Keratinocyte (primary cell): ENCODE data around the gene SRSF9. TPM values are rescaled to one million over a fixed set of nuclear protein-coding genes. Genes with fewer than 3 reads are reported as not detected.

ENCODE experiments used
- DNase-seq: peaks from one replicate; pipeline ENCODE4 v3.0.0-alpha.2; 2011; ENCODE audit warnings: low read depth, missing footprints, low spot score
- FAIRE-seq: peaks from 2 replicates; lab custom pipeline; 2011; peaks lifted over from hg19 to GRCh38; lab: Jason Lieb, UNC
- H2AFZ ChIP-seq: 2 replicates; pipeline ENCODE4 v1.6.0; 2012; ENCODE audit warnings: low read length, control low read depth, inconsistent platforms; ENCODE audit not compliant: control insufficient read depth
- H3K27ac ChIP-seq: 2 replicates; pipeline ENCODE4 v1.5.1; 2011; ENCODE audit warnings: low read length; ENCODE audit not compliant: control insufficient read depth, insufficient read depth
- H3K27me3 ChIP-seq: 3 replicates; pipeline ENCODE4 v1.6.0; 2011; ENCODE audit warnings: low read length; ENCODE audit not compliant: control insufficient read depth, insufficient read depth; ENCODE audit errors: extremely low read depth
- H3K36me3 ChIP-seq, 2 experiments: 2 replicates in 1 of 2; 3 replicates in 1 of 2; pipeline ENCODE4 v1.5.1; 2011; ENCODE audit warnings: low read length in 2 of 2, mild to moderate bottlenecking in 1 of 2; ENCODE audit not compliant: control insufficient read depth in 2 of 2, insufficient read depth in 2 of 2; ENCODE audit errors: extremely low read depth in 1 of 2
- H3K4me1 ChIP-seq: 3 replicates; pipeline ENCODE4 v1.5.1; 2011; ENCODE audit warnings: low read length; ENCODE audit not compliant: control insufficient read depth, insufficient read depth; ENCODE audit errors: extremely low read depth
- H3K4me2 ChIP-seq: 3 replicates; pipeline ENCODE4 v1.6.0; 2011; ENCODE audit warnings: low read depth, low read length; ENCODE audit not compliant: control insufficient read depth, insufficient read depth; ENCODE audit errors: extremely low read depth
- H3K4me3 ChIP-seq, 3 experiments: fragments of 200-600 bp in 1 of 3; sonication (generic) in 1 of 3; 2 replicates in 2 of 3; 3 replicates in 1 of 3; pipeline ENCODE4 v1.5.1; 2011 to 2016; ENCODE audit warnings: low read length in 3 of 3, mild to moderate bottlenecking in 3 of 3, control low read depth in 2 of 3, inconsistent platforms in 1 of 3, low read depth in 1 of 3, mixed read lengths in 1 of 3, mixed run types in 1 of 3, moderate library complexity in 1 of 3; ENCODE audit not compliant: control insufficient read depth in 2 of 3, insufficient read depth in 2 of 3; ENCODE audit errors: extremely low read depth in 1 of 3
- H3K79me2 ChIP-seq: 2 replicates; pipeline ENCODE4 v1.6.0; 2012; ENCODE audit warnings: low read length; ENCODE audit not compliant: control insufficient read depth, insufficient read depth
- H3K9ac ChIP-seq: 3 replicates; pipeline ENCODE4 v1.6.0; 2011; ENCODE audit warnings: low read length; ENCODE audit not compliant: control insufficient read depth, insufficient read depth; ENCODE audit errors: extremely low read depth
- H3K9me1 ChIP-seq: 3 replicates; pipeline ENCODE4 v1.6.0; 2011; ENCODE audit warnings: low read length; ENCODE audit not compliant: control insufficient read depth, insufficient read depth; ENCODE audit errors: extremely low read depth
- H3K9me3 ChIP-seq: 2 replicates; pipeline ENCODE4 v1.5.1; 2012; ENCODE audit warnings: low read depth, low read length; ENCODE audit not compliant: control insufficient read depth
- H4K20me1 ChIP-seq: 3 replicates; pipeline ENCODE4 v1.6.0; 2011; ENCODE audit warnings: low read length; ENCODE audit not compliant: control insufficient read depth, insufficient read depth; ENCODE audit errors: extremely low read depth
- EZH2 ChIP-seq: IDR thresholded peaks from one replicate; pipeline ENCODE4 v1.6.1; 2012; ENCODE audit warnings: inconsistent platforms, mild to moderate bottlenecking, low read length, moderate library complexity
- dilution Hi-C: fragments of 300-500 bp; cut with MboI; formaldehyde crosslinking; loops from one replicate; pipeline ENCODE4 v1.7.0; 2020; ENCODE audit warnings: low sequenced_read_pairs; ENCODE audit not compliant: extremely low pct_ligation_motif_present
- polyA plus RNA-seq, 5 experiments: library from polyadenylated mRNA; depleted of rRNA in 3 of 5; stranded (reverse) in 3 of 5; stranded (forward) in 1 of 5; unstranded in 1 of 5; fragments of >200 nt; gene quantifications; 1 replicate in 1 of 5; 2 replicates in 3 of 5; 3 replicates in 1 of 5; pipeline versions ENCODE4 v1.2.1 to v1.2.3, GENCODE V29; 2011 to 2012; ENCODE audit warnings: missing spikeins in 2 of 5, low read depth in 1 of 5, low replicate concordance in 1 of 5
- TF ChIP-seq, protein P1 (sequence below), 3 experiments: IDR thresholded peaks in 1 of 3; conservative IDR thresholded peaks in 1 of 3; optimal IDR thresholded peaks in 1 of 3; 2 replicates in 2 of 3; 3 replicates in 1 of 3; pipeline versions ENCODE3 to v1.5.1; 2011; ENCODE audit warnings: low read length in 3 of 3, mild to moderate bottlenecking in 3 of 3, moderate library complexity in 2 of 3, control low read depth in 1 of 3, inconsistent platforms in 1 of 3; ENCODE audit not compliant: insufficient read depth in 2 of 3; ENCODE audit errors: extremely low read depth in 1 of 3

Gene SRSF9
- polyA plus RNA-seq, 1 donor (not counting 4 experiments of a cell fraction or from before 2014, with no cell fraction given), result 159 TPM

DNA sequence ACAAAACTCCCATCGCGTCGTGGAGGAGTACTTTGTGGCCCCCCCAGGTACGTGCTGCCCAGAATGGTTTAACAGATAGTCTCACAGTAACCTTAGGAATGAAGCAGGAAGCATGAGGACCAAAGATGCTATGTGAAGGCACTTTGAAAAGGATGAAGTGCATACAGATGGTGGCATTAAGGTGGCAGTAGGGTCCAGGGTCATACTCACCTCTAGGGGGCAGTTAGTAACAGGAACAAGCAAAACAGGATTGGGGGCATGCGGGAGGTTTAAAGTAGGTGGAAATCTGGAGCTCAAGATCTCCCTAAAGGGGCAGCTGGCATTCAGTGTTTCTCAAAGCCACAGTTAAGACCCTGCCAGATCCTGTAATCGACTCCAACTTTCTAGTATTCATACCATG is 12.4 kb downstream of the SRSF9 start:
- Histone ChIP-seq H3K4me3 (no peak overlapping the region), H2AFZ (no peak overlapping the region), H3K27ac (no peak overlapping the region), H3K4me2 (no peak overlapping the region), H3K27me3 (no peaks in the 10 kb centered on the region), H4K20me1 (peaks cover 9% of the 10 kb centered on the region), H3K9ac (no peak overlapping the region), H3K9me3 (no peaks in the 10 kb centered on the region), H3K9me1 (no peaks in the 10 kb centered on the region), H3K36me3 (peaks cover 27 to 37% of the 10 kb centered on the region in 2 experiments), H3K79me2 (peaks cover 6% of the 10 kb centered on the region), H3K4me1 (no peaks in the 10 kb centered on the region)
- FAIRE-seq, result no peak
- no peak for DNase-seq
- no peak for TF ChIP-seq EZH2
- TF ChIP-seq, protein P1, sequence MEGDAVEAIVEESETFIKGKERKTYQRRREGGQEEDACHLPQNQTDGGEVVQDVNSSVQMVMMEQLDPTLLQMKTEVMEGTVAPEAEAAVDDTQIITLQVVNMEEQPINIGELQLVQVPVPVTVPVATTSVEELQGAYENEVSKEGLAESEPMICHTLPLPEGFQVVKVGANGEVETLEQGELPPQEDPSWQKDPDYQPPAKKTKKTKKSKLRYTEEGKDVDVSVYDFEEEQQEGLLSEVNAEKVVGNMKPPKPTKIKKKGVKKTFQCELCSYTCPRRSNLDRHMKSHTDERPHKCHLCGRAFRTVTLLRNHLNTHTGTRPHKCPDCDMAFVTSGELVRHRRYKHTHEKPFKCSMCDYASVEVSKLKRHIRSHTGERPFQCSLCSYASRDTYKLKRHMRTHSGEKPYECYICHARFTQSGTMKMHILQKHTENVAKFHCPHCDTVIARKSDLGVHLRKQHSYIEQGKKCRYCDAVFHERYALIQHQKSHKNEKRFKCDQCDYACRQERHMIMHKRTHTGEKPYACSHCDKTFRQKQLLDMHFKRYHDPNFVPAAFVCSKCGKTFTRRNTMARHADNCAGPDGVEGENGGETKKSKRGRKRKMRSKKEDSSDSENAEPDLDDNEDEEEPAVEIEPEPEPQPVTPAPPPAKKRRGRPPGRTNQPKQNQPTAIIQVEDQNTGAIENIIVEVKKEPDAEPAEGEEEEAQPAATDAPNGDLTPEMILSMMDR (optimal IDR thresholded peaks at IDR 0.05 in 1 of 3, IDR thresholded peaks at IDR 0.05 in 1 of 3, conservative IDR thresholded peaks at IDR 0.05 in 1 of 3; ENCODE audit: extremely low read depth in 1 of 3, insufficient read depth in 2 of 3, low read length in 3 of 3), result peak; percentile 12 to 45 (median 44)
- dilution Hi-C loops, result no loop called here

DNA sequence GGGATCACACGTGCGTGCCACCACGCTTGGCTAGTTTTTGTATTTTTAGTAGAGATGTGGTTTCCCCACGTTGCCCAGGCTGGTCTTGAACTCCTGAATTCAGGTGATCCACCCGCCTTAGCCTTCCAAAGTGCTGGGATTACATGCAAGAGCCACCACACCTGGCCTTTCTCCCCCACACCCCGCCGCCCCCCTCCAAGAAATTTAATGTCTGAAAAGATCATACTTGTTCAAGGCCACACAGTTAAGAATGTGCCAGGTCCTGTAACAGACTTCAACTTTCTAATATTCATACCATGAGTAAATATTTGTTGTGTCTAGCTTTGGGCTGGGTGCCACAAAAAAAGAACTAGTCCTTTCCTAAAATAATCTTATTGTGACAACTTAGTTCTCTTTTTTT is 14.2 kb downstream of the SRSF9 start:
- TF ChIP-seq EZH2, result no peak
- TF ChIP-seq, protein P1 (optimal IDR thresholded peaks at IDR 0.05 in 1 of 3, IDR thresholded peaks at IDR 0.05 in 1 of 3, conservative IDR thresholded peaks at IDR 0.05 in 1 of 3; ENCODE audit: extremely low read depth in 1 of 3, insufficient read depth in 2 of 3, low read length in 3 of 3), result no peak
- dilution Hi-C loops, result no loop called here
- H3K9ac ChIP-seq, result no peak overlapping the region
- H3K9me1 ChIP-seq, result no peaks in the 10 kb centered on the region
- no peak overlapping the region for H3K4me2 ChIP-seq
- H2AFZ ChIP-seq, result no peak overlapping the region
- H3K4me1 ChIP-seq, result no peaks in the 10 kb centered on the region
- peaks cover 10% of the 10 kb centered on the region for H3K79me2 ChIP-seq
- peaks cover 9% of the 10 kb centered on the region for H4K20me1 ChIP-seq
- FAIRE-seq (no peak), DNase-seq (no peak)
- H3K27ac ChIP-seq, result no peak overlapping the region
- no peaks in the 10 kb centered on the region for H3K9me3 ChIP-seq
- peaks cover 27 to 28% of the 10 kb centered on the region in 2 experiments for H3K36me3 ChIP-seq
- no peak overlapping the region for H3K4me3 ChIP-seq
- no peaks in the 10 kb centered on the region for H3K27me3 ChIP-seq
